Stomach smooth muscle (tissue), 2 donors: Measurements from ENCODE around the gene RAB3C.

Experiments
- H3K27ac ChIP-seq: one replicate; pipeline ENCODE4 v1.7.0; 2013; ENCODE audit warnings: mild to moderate bottlenecking, low read length, inconsistent platforms
- H3K27me3 ChIP-seq, 2 donors: one replicate each; pipeline ENCODE4 v1.7.0; 2013; ENCODE audit warnings: low read length in 2 of 2; ENCODE audit not compliant: insufficient read depth in 2 of 2, control insufficient read depth in 1 of 2
- H3K36me3 ChIP-seq, 2 donors: one replicate each; pipeline ENCODE4 v1.7.0; 2013; ENCODE audit warnings: low read length in 2 of 2; ENCODE audit not compliant: control insufficient read depth in 2 of 2, insufficient read depth in 2 of 2
- H3K4me1 ChIP-seq: one replicate; pipeline ENCODE4 v1.7.0; 2013; ENCODE audit warnings: low read length; ENCODE audit not compliant: control insufficient read depth, insufficient read depth
- H3K4me3 ChIP-seq, 2 donors: one replicate each; pipeline ENCODE4 v1.7.0; 2013; ENCODE audit warnings: low read length in 2 of 2
- H3K9ac ChIP-seq, 2 donors: one replicate each; pipeline ENCODE4 v1.7.0; 2013; ENCODE audit warnings: low read length in 2 of 2, mild to moderate bottlenecking in 1 of 2
- H3K9me3 ChIP-seq, 2 donors: one replicate each; pipeline ENCODE4 v1.7.0; 2013; ENCODE audit warnings: low read length in 2 of 2; ENCODE audit not compliant: control insufficient read depth in 2 of 2
- donor health status: healthy.
- donor health status: Pancreatic carcinoma.

RAB3C gene

GRCh38 chr5:58891086-58891970, 308.5 kb downstream of the RAB3C start:
- no peaks in the 10 kb centered on the region for H3K36me3 ChIP-seq
- H3K9me3 ChIP-seq: no peaks in the 10 kb centered on the region
- H3K9ac ChIP-seq: no peak overlapping the region
- peak overlapping the region; percentile 26 to 40 for H3K4me3 ChIP-seq
- no peak overlapping the region for H3K27ac ChIP-seq
- peaks cover 6% of the 10 kb centered on the region for H3K4me1 ChIP-seq
- no peaks in the 10 kb centered on the region for H3K27me3 ChIP-seq

GRCh38 chr5:58891971-58892343, 309.1 kb downstream of the RAB3C start:
- no peak overlapping the region for H3K27ac ChIP-seq
- no peaks in the 10 kb centered on the region for H3K27me3 ChIP-seq
- H3K9me3 ChIP-seq: no peaks in the 10 kb centered on the region
- no peak overlapping the region for H3K4me3 ChIP-seq
- H3K9ac ChIP-seq: no peak overlapping the region
- no peaks in the 10 kb centered on the region for H3K36me3 ChIP-seq
- H3K4me1 ChIP-seq: peaks cover 2% of the 10 kb centered on the region

- H3K36me3 ChIP-seq: no peaks in the 10 kb centered on the region
- peaks cover 2% of the 10 kb centered on the region for H3K4me1 ChIP-seq
- H3K9me3 ChIP-seq: no peaks in the 10 kb centered on the region
- H3K27me3 ChIP-seq: no peaks in the 10 kb centered on the region
- H3K9ac ChIP-seq: no peak overlapping the region
- no peak overlapping the region for H3K27ac ChIP-seq
- H3K4me3 ChIP-seq: no peak overlapping the region
Measured at GRCh38 chr5:58893551-58893950, 310.7 kb downstream of the RAB3C start.

- Histone ChIP-seq H3K27ac (no peak overlapping the region), H3K4me1 (no peaks in the 10 kb centered on the region), H3K27me3 (no peaks in the 10 kb centered on the region), H3K9me3 (no peaks in the 10 kb centered on the region), H3K4me3 (no peak overlapping the region), H3K36me3 (no peaks in the 10 kb centered on the region), H3K9ac (no peak overlapping the region)
Measured at GRCh38 chr5:58898006-58898405, 315.1 kb downstream of the RAB3C start.

GRCh38 chr5:58898538-58898937, 315.7 kb downstream of the RAB3C start:
- no peak overlapping the region for H3K27ac ChIP-seq
- H3K36me3 ChIP-seq: no peaks in the 10 kb centered on the region
- H3K4me1 ChIP-seq: no peaks in the 10 kb centered on the region
- H3K27me3 ChIP-seq: no peaks in the 10 kb centered on the region
- H3K9ac ChIP-seq: no peak overlapping the region
- no peak overlapping the region for H3K4me3 ChIP-seq
- no peaks in the 10 kb centered on the region for H3K9me3 ChIP-seq

DNA sequence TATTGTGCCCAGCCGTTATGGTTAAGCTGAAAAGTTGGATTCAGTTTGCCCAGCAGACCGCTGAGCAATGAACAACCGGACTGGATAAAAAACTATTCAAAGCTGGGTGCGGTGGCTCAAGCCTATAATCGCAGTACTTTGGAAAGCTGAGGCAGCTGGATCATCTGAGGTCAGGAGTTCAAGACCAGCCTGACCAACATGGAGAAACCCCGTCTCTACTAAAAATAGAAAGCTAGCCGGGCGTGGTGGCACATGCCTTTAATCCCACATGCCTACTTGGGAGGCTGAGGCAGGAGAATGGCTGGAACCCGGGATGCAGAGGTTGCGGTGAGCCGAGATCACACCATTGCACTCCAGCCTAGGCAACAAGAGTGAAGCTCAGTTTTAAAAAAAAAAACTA, 318.4 kb downstream of the RAB3C start:
- no peak overlapping the region for H3K9ac ChIP-seq
- no peaks in the 10 kb centered on the region for H3K4me1 ChIP-seq
- peaks cover 0 to 1% of the 10 kb centered on the region in 2 donors for H3K9me3 ChIP-seq
- no peaks in the 10 kb centered on the region for H3K36me3 ChIP-seq
- H3K4me3 ChIP-seq: no peak overlapping the region
- no peak overlapping the region for H3K27ac ChIP-seq
- no peaks in the 10 kb centered on the region for H3K27me3 ChIP-seq

- Histone ChIP-seq H3K36me3 (no peaks in the 10 kb centered on the region), H3K4me1 (no peaks in the 10 kb centered on the region), H3K27ac (no peak overlapping the region), H3K27me3 (no peaks in the 10 kb centered on the region), H3K9me3 (peaks cover 0 to 3% of the 10 kb centered on the region in 2 donors), H3K9ac (no peak overlapping the region), H3K4me3 (no peak overlapping the region)
Measured at GRCh38 chr5:58902305-58902704, 319.4 kb downstream of the RAB3C start.

- H3K36me3 ChIP-seq: no peaks in the 10 kb centered on the region
- no peak overlapping the region for H3K27ac ChIP-seq
- no peak overlapping the region for H3K4me3 ChIP-seq
- peaks cover 0 to 3% of the 10 kb centered on the region in 2 donors for H3K9me3 ChIP-seq
- H3K9ac ChIP-seq: no peak overlapping the region
- no peaks in the 10 kb centered on the region for H3K4me1 ChIP-seq
- H3K27me3 ChIP-seq: no peaks in the 10 kb centered on the region
Measured at GRCh38 chr5:58902765-58903164, 319.9 kb downstream of the RAB3C start.

GRCh38 chr5:58904737-58905136, 321.9 kb downstream of the RAB3C start:
- Histone ChIP-seq H3K36me3 (no peaks in the 10 kb centered on the region), H3K27ac (no peak overlapping the region), H3K9me3 (peaks cover 0 to 3% of the 10 kb centered on the region in 2 donors), H3K4me3 (no peak overlapping the region), H3K4me1 (no peaks in the 10 kb centered on the region), H3K27me3 (no peaks in the 10 kb centered on the region), H3K9ac (no peak overlapping the region)

GRCh38 chr5:58905944-58906343, 323.1 kb downstream of the RAB3C start:
- Histone ChIP-seq H3K27ac (no peak overlapping the region), H3K4me1 (no peaks in the 10 kb centered on the region), H3K4me3 (no peak overlapping the region), H3K27me3 (no peaks in the 10 kb centered on the region), H3K9me3 (peaks cover 0 to 3% of the 10 kb centered on the region in 2 donors), H3K36me3 (no peaks in the 10 kb centered on the region), H3K9ac (no peak overlapping the region)
